ENCODE measurements around the gene ACKR2.

The ACKR2 gene

GRCh38 chr3:42901073-42901415, 91.8 kb downstream of the ACKR2 start:
- DNase-seq (ENCODE audit: insufficient read length, low spot score) (no peak), FAIRE-seq (no peak)
- TF ChIP-seq, protein P1, sequence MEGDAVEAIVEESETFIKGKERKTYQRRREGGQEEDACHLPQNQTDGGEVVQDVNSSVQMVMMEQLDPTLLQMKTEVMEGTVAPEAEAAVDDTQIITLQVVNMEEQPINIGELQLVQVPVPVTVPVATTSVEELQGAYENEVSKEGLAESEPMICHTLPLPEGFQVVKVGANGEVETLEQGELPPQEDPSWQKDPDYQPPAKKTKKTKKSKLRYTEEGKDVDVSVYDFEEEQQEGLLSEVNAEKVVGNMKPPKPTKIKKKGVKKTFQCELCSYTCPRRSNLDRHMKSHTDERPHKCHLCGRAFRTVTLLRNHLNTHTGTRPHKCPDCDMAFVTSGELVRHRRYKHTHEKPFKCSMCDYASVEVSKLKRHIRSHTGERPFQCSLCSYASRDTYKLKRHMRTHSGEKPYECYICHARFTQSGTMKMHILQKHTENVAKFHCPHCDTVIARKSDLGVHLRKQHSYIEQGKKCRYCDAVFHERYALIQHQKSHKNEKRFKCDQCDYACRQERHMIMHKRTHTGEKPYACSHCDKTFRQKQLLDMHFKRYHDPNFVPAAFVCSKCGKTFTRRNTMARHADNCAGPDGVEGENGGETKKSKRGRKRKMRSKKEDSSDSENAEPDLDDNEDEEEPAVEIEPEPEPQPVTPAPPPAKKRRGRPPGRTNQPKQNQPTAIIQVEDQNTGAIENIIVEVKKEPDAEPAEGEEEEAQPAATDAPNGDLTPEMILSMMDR (IDR thresholded peaks at IDR 0.05; ENCODE audit: insufficient read depth, missing control alignments): no peak

- DNase-seq (ENCODE audit: insufficient read length, low spot score) (no peak), FAIRE-seq (no peak)
- TF ChIP-seq, protein P1 (IDR thresholded peaks at IDR 0.05; ENCODE audit: insufficient read depth, missing control alignments): no peak
These were observed 93.0 kb downstream of the ACKR2 start for GRCh38 chr3:42902257-42902656.

- TF ChIP-seq, protein P1 (IDR thresholded peaks at IDR 0.05; ENCODE audit: insufficient read depth, missing control alignments): no peak
- FAIRE-seq (no peak), DNase-seq (ENCODE audit: insufficient read length, low spot score) (no peak)
These were observed 94.8 kb downstream of the ACKR2 start for GRCh38 chr3:42904076-42904475.

GRCh38 chr3:42905740-42906069, 96.5 kb downstream of the ACKR2 start:
- TF ChIP-seq, protein P1 (IDR thresholded peaks at IDR 0.05; ENCODE audit: insufficient read depth, missing control alignments): no peak
- FAIRE-seq (no peak), DNase-seq (ENCODE audit: insufficient read length, low spot score) (no peak)

DNA sequence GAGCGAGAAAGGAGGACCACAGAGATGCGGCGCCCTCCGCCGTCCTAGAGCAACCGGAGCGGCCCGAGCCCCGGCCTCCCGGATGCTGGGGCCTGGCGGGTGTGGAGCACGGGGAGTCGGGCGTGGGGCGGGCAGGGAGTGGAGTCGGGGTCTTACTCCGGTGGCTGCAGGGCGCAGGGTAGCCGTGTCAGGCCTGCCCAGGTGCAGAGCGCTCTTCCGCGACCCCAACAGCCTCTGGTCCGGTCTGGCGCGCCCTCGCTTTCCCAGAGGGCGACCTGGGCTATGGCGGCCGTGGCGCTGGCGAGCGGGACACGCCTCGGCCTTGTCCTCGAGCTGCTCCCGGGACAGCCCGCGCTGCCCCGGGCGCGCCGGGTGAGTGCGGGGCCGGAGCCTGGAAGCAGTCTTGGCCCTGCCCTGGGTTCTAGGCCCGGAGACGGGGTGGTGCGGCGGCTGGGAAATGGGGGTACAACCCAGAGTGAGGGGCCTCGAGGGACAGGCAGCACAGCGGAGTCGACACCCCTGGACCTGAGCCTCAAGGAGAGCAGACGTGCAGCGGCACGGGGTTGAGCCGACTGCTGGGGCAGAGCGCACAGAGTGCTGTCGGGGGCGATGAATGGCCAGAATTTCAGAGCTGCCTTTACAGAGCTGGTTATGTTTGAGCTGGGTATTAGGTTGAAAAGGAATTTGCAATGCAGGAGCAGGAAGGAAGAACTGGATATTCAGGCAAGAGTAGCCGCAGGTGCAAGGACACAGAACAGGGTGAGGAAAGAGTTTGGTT, 97.0 kb downstream of the ACKR2 start, which contains the start of gene ZNF662:
Gene ZNF662, plus strand, starts transcription at position 73 of the 778 bp plus-strand sequence. CDS start 1,973 bp downstream, outside the sequence.
- no peak for FAIRE-seq

DNA sequence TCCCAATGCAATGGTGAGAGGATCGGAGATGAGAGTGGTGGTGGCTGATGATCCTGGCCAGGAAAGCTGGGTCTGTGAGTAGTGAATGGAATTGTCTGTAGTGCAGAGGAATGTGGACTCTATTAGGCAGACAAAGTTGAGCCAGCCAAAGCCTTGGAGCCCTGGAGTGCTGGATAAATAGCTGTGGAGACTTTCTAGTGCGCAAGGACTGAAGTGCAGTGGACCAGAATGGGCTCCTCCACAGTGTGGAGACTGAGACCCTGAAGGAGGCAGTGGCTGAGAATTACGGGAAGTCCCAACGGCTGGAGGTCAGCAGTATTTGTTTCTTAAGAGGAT, 97.6 kb downstream of the ACKR2 start:
- TF ChIP-seq, protein P1 (IDR thresholded peaks at IDR 0.05; ENCODE audit: insufficient read depth, missing control alignments): no peak
- FAIRE-seq (no peak), DNase-seq (ENCODE audit: insufficient read length, low spot score) (no peak)

More for the DNA sequence above, 97.0 kb downstream of the ACKR2 start, which contains the start of gene ZNF662:
- TF ChIP-seq, protein P1 (IDR thresholded peaks at IDR 0.05; ENCODE audit: insufficient read depth, missing control alignments): no peak
- DNase-seq (ENCODE audit: insufficient read length, low spot score): no peak

GRCh38 chr3:42908675-42909074, 99.4 kb downstream of the ACKR2 start:
- TF ChIP-seq, protein P1 (IDR thresholded peaks at IDR 0.05; ENCODE audit: insufficient read depth, missing control alignments): no peak
- no peak for FAIRE-seq
- no peak for DNase-seq (ENCODE audit: insufficient read length, low spot score)

Data from D721Med (cell line).